NCI-H69 (cell line): ENCODE measurements around the gene CELF4.

Source experiments
- DNase-seq: peaks from one replicate; lab custom pipeline; 2025; lab: John Stamatoyannopoulos, UW

The CELF4 gene

DNA sequence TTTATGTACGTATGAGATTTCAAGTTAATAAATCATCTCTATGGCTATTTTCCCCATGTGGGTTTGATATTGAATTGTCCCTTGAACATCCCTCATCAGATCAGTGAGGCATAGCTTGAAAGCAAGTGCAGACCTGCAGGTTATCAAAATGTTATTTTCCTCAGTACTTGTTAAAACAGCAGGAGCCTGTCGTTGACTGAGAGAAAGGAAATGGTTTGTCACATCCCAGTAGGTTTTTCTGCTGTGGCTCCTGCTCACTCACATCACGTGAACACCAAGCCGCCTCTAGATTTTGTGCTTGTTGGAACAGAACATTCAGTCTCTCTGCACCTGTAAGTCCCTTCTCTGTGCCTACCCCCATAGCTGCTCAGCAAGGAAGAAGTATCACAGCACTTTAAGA lies 340.3 kb downstream of the CELF4 start:
- DNase-seq = peak; percentile 49

DNA sequence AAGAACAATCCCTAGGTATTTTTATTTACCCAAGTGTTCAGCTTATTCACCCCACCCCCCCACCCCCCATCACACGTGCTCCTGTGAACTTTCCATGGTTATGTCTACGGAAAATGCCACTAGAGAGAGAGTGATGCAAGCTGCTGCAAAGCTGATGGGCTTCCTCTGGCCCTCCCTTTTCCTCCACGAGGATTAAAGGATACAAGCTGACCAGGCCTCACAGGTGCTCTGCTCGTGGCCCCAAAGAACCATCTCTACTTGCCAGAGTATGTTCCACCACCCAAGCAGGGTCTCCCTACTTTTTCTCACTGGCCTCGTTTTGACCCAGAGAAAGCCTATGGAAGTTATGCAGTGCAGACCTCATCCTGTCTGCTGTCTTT lies 342.6 kb downstream of the CELF4 start:
- no peak for DNase-seq

DNA sequence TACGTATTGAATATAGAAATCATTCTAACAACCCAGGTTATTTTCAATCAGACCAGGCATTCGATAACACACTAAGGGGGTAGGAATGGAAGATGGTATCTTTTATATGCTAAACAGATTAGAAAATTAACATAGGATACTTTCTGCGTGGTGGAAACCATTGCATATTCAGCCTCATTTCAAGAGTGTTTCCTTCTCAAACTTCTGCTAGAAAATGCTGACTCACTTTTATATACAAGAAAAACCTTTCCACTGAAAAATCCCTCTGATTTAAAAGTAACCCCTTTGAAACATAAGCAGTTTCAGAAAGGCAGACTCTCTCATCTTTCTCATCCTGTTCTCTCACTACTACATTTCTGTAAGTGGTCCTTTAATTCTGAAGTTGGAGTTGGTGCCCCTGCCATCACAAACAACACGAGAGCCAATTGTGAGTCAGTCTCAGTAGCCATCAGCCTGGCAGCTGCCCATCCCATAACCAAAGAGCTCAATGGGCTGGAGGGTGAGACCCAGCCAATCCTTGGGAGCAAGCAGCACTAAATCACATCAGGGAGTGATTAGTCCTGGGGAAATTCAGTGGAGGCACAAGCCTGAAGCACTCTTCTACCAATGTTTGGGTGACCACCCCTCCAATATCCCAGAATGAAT lies 343.1 kb downstream of the CELF4 start:
- DNase-seq = no peak

DNA sequence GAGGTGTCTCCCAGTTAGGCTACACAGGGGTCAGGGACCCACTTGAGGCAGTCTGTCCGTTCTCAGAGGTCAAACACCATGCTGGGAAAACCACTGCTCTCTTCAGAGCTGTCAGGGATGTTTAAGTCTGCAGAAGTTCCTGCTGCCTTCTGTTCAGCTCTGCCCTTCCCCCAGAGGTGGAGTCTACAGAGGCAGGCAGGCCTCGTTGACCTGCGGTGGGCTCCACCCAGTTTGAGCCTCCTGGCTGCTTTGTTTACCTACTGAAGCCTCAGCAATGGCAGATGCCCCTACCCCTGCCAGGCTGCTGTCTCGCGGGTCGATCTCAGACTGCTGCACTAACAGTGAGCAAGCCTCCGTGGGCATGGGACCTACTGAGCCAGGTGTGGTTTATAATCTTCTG lies 346.3 kb downstream of the CELF4 start:
- peak; percentile 47 for DNase-seq

DNA sequence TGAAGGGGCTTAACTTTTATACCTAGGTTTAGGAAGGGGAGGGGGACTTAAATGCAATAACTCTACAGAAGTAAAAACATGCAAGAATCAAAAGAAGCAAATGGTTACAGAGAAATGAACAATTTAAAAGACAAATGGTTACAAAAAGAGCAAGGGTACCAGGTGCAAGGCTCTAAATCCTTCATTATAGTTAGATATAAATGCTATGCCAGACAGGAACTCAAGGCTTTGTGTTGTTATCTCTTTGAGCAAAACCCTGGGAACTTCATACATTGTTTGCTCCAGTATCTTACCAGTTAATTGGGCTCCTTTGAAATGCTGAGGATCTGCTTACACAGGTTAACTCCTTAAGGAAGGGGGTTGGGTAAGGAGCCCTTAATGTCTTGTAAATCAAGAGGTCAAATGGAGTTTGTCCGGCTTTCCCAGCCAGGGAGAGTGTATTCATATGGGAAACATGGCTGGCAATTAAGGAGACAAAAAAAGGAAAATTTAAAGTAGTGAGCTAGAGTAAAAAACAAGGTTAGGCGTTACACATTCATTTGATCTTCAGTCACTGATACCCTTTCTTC lies 347.5 kb downstream of the CELF4 start:
- no peak for DNase-seq

DNA sequence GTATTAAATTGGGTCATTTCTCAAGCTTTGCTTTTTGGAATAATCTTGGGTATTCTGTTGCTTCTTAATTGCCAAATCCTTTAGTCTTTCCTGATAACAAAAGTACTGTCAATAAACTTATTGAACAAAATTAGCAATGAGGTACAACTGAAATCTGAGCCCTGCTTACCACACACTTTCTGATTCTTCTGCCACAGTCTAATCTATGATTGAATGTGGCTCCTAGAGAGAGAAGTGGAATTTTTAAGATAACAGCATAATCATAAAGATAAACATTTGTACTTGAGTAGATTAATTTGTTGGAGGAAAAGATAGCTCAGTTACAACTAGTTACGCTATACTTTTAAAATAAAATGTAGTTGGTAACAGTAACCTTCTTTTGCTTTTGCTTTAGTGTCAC lies 354.8 kb downstream of the CELF4 start:
- no peak for DNase-seq

DNA sequence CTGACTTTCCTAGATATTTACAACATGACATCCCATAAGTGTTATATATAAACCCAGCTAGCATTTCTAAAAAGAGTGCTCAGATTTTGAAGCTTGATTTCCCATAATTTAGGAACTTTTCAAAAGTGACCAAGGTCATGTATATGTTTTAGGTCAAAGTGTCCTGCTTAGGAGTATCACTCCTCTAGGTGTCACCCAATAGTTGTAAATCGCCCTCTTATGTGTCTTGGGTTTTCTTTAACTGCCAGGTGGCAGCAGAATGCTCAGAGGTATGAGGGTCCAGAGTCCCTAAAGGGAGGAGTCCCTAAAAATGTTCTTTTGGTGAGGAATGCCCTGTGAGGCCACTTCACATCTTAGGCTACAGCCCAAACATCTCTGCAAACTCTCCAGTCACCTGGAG lies 358.3 kb downstream of the CELF4 start:
- peak; percentile 23 for DNase-seq

DNA sequence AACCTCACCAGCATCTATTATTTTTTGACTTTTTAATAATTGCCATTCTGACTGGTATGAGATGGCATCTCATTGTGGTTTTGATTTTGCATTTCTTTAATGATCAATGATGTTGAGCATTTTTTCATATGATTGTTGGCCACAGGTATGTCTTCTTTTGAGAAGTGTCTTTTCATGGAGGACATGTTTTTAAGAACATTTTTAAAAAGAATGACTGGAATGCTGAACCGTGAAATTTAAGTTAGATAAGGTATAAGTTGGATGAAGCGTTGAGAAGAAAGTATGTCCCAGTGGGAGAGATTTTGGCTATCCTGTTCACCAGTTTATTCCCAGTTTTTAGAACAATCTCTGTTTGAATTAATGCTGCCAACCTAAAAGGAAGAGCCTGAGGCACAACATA lies 365.9 kb downstream of the CELF4 start:
- no peak for DNase-seq
